Measurements from ENCODE around the gene C22orf15.
"Not testable (repeated sequence)": the region's sequence is repeated elsewhere in the genome, so short reads cannot be mapped to it uniquely, and the experiment has no call there.

The C22orf15 gene, protein sequence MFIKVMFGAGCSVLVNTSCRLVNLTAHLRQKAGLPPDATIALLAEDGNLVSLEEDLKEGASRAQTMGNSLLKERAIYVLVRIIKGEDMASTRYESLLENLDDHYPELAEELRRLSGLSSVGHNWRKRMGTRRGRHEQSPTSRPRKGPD
- total RNA-seq, result 0.27 to 0.91 (median 0.49) reads per million in 4 donors

DNA sequence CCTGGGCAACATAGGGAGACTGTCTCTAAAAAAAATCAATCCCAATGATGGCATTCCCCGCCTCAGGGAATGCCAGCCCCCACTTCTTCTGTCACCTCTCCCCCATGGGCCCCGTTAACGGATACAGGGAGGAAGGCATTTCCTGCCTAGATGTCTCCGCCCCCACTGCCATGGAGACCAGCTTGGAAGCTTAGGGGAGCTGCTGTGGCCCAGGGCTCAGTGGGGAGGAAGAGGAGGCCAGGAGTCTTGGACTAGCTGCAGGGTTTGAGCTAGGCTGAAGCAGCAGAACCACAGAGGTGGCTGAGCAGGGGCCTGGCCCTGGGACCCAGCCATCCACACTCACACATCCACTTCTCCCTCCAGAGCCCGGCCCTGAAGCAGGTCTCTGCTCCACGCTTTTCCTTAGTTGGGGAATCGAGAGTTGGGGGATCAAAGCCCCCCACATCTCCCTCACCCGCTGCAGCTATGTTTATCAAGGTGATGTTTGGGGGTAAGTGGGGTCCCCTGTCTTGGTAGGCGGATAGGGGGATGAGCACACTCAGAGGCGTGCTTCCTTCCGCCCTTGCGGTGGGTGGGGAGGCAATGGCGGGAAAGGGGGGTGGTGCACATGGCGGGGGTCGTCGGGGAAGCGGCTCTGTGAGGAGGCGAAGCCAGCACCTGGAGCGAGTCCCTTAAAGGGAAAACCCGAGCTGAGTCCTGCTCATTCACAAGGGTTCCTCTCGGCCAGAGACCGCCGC, at the start of gene C22orf15:
Gene C22orf15 (plus strand): TSS at position 149 of the 737 bp plus-strand sequence. CDS start 317 bp downstream, at position 466.
- DNase-seq, result no peak

DNA sequence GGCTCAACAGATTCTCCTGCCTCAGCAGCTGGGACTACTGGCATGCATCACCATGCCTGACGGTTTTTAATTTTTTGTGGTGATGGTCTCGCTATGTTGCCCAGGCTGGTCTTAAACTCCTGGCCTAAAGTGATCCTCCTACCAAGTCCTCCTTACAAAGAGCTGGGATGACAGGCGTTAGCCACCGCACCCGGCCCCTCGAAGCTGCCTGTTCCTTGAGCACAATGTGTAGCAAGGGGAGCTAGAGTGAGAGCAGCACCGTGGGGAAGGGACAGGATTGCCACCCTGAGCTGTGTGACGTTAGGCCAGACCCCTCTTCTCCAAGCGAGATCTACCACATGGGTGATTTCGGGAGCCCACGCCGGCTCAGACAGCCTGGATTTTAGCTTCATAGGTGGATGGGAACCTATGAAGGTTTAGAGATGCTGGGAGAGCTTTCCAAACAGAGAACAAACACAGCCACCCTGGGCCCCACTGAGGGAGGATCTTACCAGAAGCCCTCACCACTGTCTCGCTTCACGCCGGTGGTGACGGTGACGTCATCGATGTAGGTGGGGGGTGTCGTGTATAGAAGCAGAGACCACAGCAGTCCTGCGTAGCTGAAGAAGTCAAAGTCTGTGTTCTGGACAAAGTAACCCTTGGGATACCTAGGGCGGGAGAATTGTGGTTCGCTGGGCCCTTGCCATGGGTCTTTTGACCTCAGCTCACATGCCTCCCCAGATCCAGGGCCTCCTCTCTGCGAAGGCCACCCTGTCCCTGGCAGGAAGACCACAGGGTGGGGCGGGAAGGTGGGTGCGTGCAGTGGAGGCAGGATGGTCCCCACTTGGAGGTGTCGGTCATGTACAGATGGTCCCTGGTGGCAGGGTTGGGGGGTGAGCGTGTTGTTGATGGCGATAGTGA, 48.8 kb upstream of the C22orf15 start:
- no peak for DNase-seq

DNA sequence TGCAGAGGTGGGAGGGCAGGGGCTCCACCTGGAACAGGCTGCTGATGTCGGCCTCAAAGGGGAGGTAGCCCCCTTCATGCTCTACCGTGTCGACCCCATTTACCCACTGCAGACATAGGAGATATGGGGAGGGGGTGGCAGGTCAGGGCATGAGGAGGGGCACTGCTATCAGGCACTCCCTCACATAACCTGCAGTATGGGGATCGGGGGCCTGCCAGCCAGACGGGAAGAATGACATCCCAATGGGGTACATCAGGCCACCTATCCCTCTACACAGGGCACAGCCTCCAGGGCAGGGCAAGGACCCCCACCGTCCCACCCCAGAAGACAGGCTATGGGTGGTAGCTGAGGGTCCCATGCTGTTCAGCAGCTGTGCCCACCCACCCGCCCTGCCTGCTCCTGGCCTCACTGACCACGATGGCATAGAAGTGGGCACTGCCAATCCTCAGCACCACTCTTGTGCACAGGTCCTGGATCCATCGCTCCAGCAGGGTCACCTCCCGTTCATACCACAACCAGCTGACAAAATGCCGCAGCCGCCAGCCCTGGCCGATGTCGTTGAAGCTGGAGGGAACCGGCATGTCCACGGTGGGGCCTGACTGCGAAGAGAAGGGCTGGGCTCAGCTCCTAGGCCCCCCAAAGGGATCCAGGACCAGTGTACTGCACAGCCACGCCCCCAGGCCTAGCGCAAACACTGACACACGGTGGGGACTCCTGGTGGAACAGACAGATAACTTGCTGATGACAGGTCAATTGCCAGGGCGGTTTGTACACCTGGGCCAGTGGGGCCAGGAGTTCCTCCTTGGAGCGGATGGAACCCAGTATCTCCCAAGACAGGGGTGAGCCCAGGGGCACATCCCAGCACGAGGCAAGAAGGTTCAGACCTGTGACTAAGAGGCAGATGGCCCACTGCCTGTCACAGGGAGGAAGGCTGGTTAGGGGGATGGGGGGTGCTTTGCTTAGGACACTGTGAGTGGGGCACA, 47.9 kb upstream of the C22orf15 start:
- DNase-seq, result no peak

DNA sequence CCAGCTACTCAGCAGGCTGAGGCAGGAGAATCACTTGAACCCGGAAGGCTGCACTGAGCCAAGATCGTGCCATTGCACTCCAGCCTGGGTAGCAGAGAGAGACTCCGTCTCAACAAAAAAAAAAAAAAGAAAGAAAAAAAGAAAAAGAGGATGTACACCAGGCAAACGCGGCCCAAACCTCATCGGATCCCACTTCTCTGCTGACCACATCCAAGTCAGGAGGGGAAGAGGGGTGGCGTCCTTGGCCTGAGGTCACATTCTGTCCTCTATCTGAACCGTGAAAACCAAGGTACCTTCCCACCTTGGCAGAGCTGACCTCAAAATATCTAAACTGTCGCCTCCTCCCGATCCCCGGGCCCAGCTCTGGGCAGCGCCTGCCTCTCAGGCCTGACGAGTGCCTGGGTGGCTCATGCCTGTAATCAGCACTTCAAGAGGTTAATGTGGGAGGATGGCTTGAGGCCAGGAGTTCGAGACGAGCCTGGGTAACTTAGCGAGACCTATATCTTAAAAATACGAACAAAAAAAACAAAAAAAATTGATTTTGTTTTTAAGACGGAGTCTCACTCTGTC, 46.9 kb upstream of the C22orf15 start:
- DNase-seq, result no peak

DNA sequence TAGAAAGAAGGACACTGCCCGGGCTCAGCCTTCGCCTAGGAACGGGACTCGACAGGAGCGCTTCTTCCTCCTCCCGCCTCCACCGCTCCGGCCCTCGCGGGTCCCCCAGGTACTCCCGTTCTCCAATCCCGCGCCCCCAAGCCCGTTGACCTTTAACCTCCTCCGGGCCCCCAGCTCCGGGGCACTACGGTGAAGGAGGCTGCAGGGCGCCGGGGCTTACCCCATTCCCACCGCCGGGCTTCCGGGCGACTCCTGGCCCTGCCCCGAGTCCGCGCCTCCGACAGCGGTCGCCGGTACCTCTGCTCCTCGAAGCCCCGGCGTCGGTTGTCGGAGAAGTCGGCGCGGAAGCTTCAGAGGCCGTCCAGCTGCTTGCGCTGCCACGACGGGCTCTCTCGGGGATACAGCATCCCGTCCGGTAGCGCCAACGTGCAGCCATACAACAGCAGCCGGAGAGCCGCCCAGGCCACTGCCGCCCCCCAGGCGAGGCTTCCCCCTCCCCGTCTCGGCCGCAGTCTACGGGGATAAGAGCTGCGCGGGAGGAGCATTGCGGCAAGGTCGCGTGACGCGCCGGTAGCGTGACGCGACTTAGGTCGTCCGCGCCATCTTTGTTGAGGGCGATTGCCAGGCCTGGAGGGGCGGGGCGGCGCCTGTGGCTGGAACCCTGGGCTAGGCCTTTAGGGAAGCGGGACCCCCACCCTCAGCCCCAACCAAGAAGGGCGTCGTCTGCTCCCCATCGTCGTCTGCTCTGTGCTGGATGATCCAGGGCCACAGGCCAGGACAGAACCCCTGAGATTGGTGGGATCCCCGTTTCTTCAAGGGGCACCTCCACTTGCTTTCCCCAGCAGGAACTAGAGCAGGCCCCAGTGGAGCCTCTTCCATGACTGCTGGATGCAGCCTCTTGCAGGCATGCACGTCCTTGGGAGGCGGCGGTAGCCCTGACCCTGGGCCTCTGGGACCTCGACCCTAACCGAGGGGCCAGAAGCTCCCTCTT, 45.7 kb upstream of the C22orf15 start:
- DNase-seq, result peak; percentile 62 to 87 (median 75)

DNA sequence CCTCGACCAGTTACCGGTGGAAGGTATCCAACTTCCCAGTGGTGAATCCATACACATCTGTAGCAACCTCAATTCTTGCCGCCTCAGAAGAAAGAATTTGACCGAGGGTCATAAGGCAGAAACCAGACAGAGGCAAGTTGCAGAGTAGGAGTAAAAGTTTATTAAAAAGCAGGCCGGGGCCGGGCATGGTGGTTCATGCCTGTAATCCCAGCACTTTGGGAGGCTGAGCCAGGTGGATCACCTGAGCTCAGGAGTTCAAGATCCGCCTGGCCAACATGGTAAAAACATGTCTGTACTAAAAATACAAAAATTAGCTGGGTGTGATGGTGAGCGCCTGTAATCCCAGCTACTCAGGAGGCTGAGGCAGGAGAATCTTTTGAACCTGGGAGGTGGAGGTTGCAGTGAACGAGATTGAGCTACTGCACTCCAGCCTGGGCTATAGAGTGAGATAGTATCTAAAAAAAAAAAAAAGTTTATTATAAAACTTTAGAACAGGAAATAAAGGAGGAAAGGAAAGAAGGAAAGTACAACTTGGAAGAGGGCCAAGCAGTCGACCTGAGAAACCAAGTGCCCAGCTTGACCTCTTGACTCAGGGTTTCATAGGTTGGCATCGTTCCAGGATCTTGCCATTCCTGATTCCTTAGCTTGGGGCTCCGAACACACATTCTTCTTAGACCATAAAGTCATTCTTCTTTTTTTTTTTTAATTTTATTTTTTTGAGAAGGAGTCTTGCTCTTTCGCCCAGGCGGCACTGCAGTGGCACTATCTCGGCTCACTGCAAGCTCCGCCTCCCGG, 44.2 kb upstream of the C22orf15 start:
- no peak for DNase-seq

DNA sequence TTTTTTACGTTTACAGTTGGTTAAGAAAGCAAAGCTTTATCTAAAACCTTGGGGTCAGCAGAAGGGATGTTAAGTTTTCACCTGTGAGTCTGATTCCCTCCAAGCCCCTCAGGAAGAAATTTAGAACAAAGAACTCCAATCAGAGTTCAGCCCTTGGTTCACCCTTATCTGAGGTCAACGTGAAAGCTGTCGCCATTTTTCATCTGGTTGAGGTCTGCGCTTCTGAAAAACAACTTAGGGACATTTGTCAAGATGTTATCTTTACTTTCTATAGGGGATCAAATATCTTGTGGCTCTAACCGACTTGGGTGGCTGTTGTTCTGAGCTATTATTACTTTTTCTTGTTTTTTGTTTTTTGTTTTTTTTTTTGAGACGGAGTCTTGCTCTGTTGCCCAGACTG, 41.9 kb upstream of the C22orf15 start:
- DNase-seq, result no peak

DNA sequence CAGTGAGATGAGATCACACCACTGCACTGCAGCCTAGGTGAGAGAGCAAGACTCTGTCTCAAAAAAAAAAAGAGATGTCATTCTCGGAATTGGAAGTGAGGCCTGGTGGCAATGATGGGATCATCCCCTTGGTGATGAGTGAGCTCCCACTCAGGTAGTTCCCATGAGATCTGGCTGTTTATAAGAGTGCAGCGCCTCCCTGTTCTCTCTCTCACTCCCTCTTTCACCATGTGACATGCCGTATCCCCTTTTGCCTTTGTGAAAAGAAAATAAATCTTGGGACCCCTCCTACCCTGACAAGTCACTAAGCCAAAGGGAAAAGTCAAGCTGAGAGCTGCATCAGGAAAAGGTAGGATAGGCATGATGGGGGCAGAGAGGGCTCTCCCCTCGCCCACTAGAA, 40.6 kb upstream of the C22orf15 start:
- DNase-seq, result no peak

DNA sequence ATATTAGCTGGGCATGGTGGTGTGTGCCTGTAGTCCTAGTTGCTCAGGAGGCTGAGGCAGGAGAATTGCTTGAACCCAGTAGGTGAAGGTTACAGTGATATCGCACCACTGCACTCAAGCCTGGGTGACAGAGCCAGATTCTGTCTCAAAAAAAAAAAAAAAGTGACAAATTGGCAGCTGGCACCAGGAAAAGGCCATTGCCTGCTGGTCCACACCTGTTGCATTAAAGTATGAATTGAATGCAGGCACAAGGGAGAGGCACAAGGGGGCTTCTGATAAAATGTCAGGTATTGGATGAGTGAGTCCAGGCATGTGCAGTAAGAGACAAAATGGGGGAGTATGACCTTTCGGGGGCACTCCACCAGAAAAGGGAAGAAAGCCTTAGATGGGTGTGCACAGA, 40.1 kb upstream of the C22orf15 start:
- no peak for DNase-seq

DNA sequence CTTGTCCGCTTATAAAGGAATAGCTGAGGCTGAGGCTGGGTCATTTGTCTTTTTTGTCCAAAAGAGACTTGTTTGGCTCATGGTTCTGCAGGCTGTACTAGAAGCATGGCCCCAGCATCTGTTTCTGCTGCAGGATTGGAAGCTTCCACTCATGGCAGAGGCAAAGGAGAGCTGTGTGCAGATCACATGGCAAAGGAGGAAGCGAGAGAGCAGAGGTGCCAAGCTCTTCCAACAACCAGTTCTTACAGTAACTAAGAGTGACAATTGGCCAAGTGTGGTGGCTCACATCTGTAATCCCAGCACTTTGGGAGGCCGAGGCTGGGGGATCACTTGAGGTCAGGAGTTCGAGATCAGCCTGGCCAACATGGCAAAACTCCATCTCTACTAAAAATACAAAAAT, 34.7 kb upstream of the C22orf15 start:
- DNase-seq, result not testable (repeated sequence)

DNA sequence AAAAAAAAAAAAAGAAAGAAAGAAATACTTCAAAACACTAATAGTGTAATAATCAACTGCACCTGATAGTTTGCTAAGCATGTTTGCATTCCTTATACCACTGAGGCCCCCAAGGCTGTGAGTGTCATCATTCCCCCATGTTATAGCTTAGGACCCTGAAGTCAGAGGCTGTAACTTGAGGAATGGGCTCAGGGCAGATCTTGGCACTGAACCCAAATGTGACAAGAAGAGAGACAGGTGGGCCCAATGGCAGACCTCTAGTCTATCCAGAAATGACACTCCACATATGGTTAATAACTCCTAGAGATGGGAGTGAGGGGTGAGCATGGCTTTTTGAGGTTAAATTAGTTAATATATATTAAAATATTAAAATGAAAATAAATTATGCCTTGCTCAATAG, 25.1 kb upstream of the C22orf15 start:
- DNase-seq, result no peak

DNA sequence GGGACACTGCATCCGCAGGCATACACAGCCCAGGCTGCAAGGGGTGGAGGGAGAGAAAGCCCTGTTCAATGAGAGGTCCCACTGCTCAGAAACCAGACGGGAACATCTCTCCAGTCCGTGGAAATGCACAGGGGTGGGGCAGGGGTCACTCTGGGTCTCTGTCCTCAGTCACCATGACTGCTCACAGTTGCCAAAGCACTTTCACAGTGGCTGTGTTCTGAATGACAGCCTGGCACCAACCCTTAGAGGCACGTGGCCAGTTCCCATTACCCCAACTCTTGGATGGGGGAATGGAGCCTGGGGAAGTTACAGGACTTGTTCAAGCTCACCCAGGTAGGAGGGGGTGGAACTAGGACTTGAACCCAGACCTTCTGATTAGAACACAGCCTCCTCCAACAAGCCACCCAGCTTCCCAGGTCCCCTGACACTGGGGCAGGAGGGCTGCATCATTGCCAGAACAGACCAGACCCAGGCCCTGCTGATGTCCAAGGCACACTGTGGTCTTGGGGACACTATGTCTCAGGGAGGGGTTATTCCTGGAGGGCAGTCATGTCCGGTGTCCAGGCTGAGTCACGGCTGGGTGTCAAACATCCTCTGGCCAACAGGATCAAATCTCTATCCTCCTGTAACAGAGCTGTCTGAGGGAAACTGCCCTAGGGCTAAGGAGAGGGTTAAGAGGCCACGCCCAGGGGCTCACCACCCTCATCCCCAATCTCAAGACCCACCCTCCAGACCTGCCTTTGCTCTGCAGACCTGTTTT, 20.1 kb upstream of the C22orf15 start:
- no peak for DNase-seq

DNA sequence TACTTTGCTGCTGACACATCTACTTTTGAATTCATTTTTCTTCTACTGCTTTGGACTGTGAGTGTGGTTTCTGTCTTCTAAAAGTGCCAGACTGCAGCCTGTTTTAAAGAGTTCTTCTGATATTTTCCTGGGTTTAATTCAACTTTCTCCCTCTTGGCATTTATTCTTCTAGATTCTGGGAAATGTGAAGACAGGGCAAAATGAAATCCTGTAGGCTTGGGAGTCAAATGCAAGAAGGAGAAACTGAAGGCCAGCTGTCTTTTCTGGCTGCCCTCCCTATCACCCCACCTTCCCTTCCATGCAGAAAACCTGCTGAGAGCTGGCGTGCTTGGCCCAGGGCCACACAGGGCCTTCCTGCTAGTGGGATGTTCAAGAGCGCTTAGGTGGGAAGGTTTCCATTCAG, 19.5 kb upstream of the C22orf15 start:
- DNase-seq, result no peak

DNA sequence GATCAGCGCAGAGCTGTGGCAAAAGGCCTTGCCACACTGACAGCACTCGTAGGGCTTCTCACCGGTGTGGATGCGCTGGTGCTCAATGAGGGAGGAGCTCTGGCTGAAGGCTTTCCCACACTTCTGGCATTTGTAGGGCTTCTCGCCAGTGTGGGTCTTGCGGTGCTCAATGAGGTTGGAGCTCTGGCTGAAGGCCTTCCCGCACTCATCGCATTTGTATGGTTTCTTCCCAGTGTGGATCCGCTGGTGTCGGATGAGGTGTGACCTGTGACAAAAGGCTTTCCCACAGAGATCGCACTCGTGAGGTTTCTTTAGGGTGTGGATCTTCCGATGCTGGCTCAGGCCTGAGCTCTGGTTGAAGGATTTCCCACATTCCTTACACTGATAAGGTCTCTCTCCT, 18.8 kb upstream of the C22orf15 start:
- DNase-seq, result no peak

DNA sequence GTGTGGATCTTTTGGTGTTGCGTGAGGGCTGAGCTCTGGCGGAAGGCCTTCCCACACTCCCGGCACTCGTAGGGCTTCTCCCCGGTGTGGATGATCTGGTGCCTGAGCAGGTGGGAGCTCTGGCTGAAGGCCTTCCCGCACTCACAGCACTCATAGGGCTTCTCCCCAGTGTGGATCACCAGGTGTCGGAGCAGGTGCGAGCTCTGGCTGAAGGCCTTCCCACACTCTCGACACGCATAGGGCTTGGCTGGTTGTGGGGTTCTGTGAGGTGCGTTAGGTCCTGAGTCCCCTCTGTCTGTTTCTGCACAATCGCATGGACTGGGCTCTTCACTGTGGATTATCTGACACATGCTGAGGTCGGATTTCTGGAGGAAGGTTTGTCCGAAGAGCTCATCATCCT, 18.3 kb upstream of the C22orf15 start:
- no peak for DNase-seq

DNA sequence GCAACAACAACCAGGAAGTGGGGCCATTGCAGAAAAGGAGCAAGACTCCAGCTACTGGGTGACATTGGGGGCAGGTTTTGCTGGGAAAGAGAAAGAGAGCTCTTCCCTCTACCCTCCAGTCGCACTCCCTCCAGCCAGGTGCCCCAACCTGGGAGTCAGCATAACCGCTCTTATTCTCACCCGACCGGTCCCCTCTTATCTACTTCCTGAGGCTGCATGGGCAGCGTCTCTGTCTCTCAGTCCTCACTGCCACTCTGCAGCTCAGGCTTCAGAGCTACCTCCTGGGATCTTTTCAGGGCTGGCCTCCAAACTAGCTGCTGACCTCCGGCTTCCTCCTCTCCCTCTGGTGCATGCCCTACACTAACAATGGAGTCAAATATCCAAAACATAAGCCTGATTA, 17.0 kb upstream of the C22orf15 start:
- no peak for DNase-seq

DNA sequence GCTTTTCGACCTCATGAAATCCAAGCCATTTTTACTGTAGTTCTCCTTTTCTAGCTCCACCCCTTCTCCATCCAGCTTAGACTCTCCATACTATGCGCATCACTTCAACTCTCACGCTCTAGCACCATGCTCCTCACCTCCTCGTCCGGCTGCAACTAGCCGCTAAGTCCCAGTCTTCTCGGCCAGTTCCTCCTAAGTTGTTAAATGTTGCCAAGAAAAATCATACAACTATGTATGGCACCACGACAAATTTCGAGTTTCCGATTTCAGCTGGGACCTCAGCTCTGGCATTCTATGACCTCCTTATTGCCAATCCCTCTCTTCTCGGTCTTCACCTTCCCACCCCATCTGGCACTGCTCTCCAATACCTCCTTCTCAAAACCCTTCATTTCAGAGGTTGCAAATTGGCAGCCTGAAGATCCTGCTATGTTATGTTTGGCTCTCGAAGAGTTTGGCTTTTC, 12.9 kb upstream of the C22orf15 start:
- no peak for DNase-seq

DNA sequence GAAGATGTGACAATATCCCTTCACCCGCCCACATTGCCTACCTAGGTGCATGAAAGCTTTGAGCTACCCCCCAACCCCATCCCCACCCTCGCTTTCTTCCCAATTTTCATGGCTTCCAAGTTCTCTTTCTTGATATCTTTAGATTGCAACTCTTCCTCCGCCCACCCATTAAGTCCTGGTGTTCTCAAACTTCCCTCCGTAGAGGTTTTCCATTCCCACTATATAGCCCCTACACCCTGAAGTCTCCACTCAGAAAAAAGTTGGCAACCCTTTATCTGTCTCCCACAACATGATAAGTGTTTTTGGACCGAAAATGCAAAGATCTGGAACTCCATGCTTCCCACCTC, 12.4 kb upstream of the C22orf15 start:
- no peak for DNase-seq
